T-helper 1 cell treated with Interleukin-12 subunit alpha and Interleukin-12 subunit beta and Interleukin-4 antibody, amounts not matched to agents 30 ng/mL and 1 ng/mL, for 36 hours (primary cell): Measurements from ENCODE around the gene DPP4. TPM values are rescaled to one million over a fixed set of nuclear protein-coding genes. Genes with fewer than 3 reads are reported as not detected.

Source experiments
- intact Hi-C: fragments of 100-400 bp; cut with micrococcal nuclease; formaldehyde crosslinking; loops from one replicate; pipeline ENCODE4 v1.15.1; 2024
- total RNA-seq: library from RNA; stranded (reverse); gene quantifications from 2 replicates; pipeline ENCODE4 v1.2.3, GENCODE V29; 2022

Gene DPP4
- total RNA-seq, 1 donor from 2014 or later: 273 TPM

DNA sequence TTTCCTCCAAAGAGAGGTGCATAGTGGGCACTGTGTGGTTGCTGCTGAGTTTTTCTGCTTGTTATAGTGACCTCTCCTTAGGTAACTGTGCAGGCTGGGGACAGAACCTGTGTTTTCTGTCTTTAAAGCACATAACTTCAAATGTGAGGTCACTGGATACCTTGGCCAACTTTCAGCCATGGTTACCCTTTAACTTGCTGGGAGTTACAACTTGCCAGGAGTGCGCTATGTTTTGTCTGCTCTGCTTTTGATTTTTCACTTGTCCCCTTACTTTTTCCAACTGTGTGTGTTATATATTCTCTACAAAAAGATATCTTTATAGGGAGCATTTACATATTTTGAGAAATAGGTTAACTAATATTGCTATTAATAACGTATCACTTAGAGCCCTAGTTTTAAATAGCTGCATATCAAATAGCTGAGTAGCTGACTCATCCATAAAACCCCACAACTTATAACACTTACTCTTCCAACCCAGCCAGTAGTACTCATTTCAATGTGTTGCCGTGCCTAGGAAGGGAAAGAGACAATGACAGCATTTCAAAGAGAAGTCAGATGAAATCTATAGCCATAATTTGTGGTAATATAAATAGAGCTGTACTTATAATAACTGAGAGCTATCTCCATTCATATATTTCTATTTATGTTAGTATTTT is 51.6 kb downstream of the DPP4 start:
- intact Hi-C loops: no loop called here

DNA sequence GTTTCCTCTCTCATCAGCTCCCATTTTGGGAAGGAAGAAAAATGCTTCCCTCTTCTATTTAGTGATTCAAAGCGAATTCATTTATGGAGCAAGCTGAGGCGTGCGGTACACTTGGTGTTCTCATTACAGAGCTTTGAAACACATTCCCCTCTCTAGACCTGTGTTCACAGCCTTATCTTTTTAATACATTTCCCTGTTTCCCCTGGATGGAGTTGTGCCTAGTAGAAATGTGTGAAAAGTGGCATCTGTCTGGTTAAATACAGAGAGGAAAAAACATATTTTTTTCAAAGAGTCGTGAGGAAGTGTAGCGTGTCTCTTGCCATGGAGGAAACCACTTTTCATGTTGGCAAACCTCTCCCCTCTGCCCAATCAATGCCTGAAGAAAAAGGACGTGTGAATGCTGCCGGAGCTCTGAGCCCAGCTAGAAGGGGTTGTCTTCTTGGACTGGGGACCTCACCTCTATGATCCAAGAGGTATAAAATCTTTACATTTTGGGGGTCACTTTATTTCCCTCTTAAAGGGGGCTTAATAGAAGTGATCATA is 52.4 kb downstream of the DPP4 start:
- intact Hi-C loops: no loop called here

DNA sequence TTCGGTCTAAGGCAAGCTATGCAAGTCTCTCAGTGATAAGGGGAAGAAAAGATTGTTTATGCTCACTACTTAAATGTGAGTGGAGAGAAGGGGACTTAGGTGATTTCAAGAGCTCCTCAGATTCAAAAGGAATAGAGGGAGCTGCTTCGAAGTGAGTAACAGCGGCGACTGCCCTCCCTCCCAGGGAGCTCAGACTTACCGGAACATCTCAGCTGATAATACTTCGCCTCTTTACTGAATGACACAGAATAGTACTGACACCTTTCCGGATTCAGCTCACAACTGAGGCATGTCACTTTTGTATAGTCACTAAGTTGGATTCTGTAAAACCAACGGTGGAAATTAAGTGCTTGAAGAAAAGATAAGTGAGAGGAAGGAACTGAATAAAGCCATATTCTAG is 55.5 kb downstream of the DPP4 start:
- intact Hi-C loops: no loop called here

DNA sequence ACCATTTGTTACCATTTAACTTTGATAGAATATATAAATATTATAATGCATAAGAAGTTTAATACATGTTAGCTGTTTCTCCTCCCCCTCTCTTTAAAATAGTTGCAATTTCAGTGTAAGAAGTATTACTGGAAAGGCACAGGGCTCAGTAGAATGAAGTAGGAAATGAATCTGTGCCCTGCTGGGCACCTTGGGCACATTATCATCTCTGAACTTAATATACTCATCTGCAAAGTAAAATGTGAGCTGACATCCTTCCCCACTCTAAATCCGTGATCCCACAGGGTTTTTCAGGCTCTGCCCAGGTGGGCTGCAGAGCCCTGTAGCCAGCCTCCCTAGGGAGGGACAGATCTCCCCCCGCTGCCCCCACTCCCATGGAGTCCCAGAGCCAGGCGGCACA is 56.8 kb downstream of the DPP4 start:
- intact Hi-C loops: no loop called here

DNA sequence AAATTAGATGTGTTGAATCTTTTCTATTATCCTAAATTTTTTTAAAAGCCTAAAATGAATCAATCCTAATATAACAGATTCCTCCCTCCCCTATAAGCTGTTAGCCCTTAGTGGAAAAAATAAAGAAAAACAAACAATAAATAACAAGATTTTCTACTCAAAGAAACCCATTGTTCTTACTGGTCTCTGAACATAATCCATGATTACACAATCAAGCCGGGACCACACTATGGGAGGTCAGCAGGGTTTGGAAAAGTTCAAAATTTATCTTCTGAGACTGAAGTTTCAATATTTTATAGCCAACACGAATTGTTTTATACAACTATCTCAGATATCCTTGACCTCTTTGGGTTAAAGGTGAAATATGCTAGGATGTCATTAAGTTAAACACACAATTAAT is 57.9 kb downstream of the DPP4 start:
- intact Hi-C loops: no loop called here

DNA sequence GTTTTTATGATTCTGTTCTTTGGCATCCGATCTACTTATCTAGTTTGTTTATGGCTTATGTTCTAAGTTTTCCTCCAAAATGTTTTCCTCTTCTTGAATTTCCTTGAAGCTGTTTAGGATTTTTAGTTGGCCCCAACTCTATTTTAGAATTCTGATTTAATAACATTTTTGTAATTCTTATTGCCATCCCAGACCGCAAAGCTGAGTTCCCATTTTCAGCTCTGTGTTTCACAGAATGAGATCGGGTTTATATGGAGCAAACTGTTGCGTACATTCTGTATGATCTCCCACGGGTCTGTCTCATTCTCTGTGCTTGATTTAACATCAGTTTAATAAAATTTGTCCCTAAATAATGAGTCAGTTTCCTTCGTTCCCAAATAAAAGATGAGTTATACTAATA is 59.3 kb downstream of the DPP4 start:
- intact Hi-C loops: loop anchor here (1.0 to 5.0 kb wide), 4 partner anchors 8 to 852 kb away; partner anchors contain the start of gene TANK

DNA sequence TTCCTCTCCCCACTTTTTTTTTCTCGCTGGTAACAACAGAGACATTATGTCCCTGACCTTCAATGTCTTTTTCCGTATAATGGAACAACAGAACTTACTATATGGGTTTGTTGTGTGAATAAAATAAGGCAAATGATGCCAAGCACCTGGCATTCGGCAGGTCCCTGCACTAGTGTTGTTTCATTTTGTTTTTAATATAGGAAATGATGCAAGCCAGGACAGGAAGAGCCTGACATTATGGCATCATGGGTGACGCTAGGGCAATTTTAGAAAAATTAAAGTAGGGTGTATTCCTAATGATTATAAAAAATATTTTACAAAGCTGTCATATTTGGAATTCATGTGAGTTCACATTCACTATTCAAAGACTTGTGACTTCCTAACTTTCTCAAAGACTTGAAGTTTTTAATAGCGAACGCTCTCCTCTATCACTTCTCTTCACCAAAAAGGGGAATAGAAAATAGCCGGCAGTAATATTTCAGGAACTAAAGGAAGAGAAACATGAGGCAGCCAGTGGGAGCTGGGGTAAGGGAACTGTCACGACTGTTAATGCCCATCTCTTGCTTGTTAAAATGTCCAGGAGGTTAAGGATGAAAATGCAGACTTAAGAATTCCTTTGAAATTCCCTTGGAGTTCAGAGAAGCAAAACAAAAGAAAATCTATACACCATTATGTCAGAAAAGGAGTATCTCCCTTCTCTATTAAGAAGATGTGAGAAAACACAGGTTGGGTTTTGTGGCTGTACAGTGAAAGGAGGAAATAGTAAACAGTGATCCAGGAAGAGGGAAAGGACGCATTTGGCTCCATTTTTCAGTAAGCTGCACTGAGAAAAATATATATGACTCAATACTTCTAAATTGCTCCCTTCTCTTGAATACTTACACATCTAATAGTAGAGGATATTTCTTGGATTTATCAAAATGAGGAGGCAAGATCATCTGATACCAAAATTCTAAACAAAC is 60.2 kb downstream of the DPP4 start:
- intact Hi-C loops: loop anchor here (1.0 to 5.0 kb wide), 6 partner anchors 7 to 851 kb away; partner anchors contain the start of genes PSMD14 and TANK

DNA sequence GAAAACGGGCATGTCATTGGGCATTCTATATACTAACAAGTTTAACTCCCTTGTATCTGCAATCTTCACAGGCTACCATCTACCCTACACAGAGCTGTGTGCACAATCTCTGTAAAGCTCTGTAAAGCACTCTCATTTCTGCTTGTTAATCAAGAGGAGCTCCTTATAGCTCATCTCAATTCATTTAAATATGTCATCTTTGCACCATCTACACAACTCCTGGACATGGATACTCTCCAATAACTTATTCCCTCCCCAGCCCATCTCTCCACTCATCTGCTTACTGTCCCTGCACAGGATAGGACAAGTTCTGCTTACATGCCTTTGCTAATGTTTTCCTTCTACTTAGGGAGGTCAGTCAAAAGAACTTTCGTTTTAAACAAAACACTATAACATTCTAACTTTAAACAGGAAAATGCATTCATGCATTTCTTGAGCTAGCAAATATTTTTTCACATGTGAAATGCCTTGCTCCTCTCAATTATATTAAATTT is 61.4 kb downstream of the DPP4 start:
- intact Hi-C loops: loop anchor here (1.0 to 5.0 kb wide), 6 partner anchors 8 to 850 kb away; partner anchors contain the start of genes PSMD14 and TANK

DNA sequence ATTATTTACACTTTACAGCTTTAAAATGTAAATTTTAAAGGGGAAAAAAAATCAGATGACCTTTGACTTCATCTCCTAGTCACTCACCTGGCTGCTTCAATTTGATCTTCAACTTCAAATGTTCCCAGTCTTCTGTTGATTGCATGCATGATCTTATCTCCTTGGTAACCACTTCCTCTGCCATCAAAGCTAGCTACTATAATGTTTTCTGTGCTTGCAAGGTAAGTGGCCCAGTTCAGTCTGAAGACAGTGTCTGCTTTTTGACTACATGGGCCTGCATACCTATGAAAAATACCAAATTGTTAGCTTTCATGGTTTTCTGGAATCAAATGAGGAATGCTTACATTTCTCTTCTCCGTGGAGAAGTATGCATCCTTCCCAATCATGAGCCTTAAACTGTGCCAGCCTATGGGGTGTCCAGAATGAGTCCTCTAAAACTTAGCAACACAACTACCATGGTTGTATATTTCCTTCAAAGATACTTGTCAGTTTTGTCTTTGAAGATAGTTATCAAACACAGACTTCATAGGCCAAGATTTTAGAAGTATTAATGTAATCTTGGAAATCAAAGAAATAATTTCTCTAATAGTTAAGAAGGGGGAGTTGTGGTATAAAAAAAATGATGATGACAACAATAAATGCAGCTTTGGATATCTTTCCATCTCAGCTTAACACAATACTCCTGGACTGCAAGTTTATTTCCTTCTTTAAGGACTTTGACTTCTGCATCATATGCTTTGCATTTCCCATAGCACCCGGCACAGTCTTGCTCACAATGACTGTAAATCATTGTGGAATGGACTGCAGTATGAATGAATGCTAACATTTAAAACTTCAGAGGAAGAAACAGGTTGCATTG is 62.1 kb downstream of the DPP4 start:
- intact Hi-C loops: loop anchor here (1.0 to 5.0 kb wide), 11 partner anchors 8 to 850 kb away; partner anchors contain the start of genes PSMD14 and TANK

DNA sequence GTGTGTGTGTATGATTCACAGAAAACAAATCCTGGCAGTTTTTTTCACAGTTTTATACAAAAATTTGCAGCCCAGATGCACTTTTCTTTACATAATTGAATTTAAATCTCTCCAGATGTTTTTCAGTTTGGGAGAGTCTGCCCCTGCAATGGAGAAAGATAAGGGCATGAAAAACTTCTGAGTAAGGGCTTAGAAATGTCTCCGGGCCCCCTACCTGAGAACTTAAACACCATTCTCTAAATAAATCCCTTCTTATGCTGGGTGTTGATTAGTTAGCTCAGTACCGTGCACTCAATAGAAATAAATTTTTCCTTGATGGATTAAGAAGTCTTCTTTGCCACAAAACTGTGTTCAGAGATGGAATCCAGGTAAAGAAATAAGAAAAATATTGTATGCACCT is 64.5 kb downstream of the DPP4 start:
- intact Hi-C loops: no loop called here

DNA sequence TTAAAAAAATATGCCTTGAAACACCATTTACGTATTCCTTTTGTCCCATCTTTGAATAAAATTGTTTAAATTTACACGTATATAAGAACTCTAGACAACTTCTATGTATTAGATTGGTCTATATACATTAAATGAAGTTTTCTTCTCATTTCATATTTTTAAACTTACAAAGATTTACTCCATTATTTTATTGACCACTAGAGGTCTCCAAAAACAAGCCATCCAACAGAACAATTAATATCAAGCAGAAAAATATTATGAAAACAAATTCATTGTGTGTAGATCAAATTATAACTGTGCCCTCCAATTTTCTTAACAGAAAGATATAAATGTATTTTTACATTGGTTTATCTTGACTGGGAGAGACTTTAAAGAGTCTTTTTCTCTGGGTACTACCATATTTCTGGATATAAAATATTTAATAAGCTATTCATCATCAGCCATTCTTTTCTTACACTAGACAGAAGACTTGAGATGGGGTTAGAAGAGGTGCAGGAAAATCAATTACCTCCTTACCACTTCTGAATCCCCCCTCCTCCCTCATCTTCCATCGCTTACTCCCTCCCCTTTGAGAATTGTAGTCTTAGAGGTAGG is 66.5 kb downstream of the DPP4 start:
- intact Hi-C loops: no loop called here

DNA sequence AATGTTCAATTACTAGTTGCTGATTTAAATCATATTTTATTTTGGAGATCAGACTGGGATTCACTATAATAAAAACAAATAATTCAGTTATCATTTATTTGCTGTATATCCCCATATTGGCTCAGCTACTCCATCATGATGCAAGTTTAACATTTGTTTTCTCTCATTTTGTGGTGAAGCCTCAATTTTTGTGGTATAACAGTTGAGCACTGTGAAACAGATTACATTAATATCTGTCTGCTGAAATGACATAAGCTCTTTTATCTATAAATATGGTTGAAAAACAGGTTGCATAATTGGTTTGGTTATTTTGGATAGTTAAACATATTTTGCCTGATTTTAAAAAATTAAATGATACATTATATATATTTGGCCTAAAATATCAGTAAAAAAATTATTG is 67.7 kb downstream of the DPP4 start:
- intact Hi-C loops: loop anchor here (1.0 kb wide), 1 partner anchor 8 kb away; no protein-coding TSS in a partner anchor

DNA sequence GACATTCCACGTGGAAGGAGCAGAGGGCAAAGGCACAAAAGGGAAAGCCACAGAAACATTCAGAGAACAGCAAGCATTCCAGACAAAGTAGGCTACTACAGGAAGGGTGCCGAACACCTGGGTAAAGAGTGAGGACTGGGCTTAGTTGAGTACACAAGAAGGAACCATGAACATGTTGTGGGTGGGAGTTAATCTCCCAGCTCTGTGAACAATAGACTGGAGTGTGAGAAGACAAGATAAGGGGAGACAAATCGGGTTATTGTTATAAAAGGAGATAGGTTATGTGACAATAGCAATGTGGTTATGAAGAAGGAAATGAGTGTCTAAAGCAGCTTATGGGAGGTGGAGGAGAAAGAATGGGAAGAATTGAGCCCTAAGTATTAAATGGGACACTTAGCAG is 70.0 kb downstream of the DPP4 start:
- intact Hi-C loops: loop anchor here (1.0 kb wide), 1 partner anchor 9 kb away; no protein-coding TSS in a partner anchor

DNA sequence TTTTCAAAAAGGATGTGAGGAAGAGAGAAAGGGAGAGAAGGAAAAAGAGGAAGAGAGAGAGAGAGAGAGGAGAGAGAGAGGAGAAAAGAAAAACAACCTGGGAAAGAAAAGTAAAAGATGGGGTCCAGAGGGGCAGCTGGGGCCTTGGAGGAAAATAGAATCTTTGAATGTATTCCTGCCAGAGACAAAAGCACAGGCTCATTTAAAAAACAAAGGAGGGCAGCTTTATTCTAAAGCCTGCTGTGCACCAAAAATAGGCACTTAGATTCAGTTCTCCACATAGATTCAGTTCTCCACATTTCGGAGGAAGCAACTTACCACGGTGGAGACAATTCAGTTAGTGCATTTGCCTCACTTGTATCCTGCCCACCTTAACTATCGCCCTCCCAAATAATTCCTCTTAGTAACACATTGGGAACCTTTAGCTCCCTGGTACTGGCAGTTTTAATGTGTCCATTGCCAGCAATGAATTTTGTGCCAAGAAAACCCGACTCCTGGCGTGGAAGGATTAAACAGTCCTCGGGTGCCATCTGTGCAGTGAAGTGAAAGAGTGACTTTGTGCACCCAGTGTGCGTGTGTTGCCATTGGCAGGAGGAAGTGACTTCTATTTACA is 71.3 kb downstream of the DPP4 start:
- intact Hi-C loops: no loop called here

DNA sequence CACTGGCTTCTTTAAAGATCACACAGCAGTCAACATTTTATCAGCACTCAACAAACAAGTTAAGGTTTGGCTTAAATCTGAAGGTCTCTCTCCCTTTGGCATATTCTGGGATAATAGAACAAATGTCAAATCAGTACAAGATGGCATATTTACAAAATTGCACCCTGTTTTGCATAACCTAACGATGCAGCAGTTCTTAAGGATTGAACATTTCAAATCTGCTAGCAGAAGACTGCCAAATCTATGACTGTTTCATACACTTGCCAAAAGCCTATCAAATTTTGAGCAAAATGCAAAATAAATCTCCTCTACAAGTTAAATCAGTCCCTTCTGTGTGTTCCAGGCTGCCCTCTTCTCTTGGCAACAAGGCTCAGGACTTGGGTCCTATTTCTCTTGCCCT is 73.6 kb downstream of the DPP4 start:
- intact Hi-C loops: no loop called here

DNA sequence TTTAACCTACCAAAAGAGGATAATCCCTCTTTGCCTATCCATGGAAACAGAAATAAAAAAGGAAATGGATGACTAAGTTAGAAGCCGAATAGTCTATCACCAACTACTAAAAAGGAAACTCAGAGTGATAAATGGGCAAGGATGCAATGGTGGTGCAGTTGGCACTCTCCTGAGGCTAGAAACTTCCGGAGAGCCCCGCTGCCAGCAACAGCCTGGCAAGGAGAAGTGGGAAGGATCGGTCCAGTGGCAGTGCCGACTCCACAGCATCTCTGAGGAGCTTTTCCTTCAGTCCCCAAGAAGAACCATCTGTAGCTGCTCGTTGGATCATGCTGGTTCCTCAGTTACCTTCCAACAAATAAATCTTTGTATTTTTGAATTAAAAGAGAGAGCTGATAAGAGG is 74.7 kb downstream of the DPP4 start:
- intact Hi-C loops: loop anchor here (10.0 kb wide), 2 partner anchors 925 to 1515 kb away; no protein-coding TSS in a partner anchor

DNA sequence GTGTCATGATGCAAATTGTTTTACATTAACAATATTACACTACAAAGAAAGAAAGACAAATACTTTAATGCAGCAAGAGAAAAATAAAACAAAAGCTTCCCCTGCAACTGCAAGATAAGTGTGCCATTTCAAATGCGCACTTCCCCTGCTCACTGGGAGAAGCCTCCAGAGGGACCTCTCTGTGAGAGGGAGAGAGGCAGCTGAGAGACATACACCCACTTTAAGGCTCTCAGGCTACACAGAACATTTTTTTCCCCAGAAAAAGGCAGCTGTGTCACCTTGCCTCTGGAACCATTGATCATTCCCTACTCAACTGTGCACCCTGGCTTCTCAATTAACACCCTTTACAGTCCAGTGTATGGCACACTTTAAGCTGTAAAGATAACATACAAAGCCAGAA is 75.2 kb downstream of the DPP4 start:
- intact Hi-C loops: loop anchor here (10.0 kb wide), 2 partner anchors 924 to 1514 kb away; no protein-coding TSS in a partner anchor

DNA sequence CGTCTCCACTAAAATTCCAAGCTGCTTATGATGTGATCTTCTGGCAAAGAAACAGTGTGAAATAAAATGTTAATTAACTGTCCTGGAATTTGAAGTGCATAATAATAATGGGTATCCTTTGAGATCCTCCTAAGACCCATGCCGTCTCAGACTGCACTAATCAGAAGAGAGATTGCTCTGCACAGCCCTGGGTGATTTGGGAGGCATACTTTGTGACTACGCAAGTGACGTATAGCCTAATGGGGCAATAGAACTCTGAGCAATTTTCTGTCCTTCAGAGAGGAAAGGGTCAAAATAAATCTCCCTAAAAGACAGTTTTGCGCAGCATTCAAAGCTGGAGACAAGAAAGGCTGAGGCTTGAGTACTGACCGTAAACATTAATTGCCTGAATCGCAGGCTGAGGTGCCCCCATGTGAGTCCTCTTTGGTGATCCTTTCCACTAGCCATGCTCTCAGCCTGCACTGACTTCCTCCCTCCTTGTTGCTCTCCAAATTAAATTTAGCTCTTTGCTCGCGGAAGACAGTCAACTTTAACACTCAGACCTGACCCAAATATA is 76.0 kb downstream of the DPP4 start:
- intact Hi-C loops: loop anchor here (10.0 kb wide), 2 partner anchors 923 to 1513 kb away; no protein-coding TSS in a partner anchor

DNA sequence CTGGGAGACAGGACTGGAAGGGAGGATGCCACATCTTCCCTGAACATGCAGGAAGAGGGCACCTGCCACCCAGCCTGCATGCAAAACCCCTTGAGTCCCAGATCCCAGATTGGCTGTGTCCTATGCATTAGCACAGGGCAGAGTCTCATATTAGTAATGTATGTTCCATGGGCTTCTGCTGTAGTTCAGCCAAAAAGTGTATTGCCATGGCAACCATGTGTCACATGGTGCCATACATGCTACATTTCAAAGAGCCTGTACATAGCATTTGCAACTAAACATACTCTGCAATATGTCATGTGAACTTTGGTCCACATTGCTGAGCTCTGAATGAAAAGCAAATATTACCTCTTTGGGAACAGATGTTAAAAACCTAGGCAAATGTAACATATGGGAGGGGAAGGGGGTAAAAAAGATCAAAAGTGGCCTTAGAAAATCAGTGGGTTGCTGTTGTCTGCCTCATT is 78.4 kb downstream of the DPP4 start:
- intact Hi-C loops: loop anchor here (1.0 to 10.0 kb wide), 3 partner anchors 9 to 1511 kb away; no protein-coding TSS in a partner anchor
